Measurements from ENCODE around the gene SLC4A1. TPM values are rescaled to one million over a fixed set of nuclear protein-coding genes. Genes with fewer than 3 reads are reported as not detected.

The SLC4A1 gene
- total RNA-seq, result not detected

DNA sequence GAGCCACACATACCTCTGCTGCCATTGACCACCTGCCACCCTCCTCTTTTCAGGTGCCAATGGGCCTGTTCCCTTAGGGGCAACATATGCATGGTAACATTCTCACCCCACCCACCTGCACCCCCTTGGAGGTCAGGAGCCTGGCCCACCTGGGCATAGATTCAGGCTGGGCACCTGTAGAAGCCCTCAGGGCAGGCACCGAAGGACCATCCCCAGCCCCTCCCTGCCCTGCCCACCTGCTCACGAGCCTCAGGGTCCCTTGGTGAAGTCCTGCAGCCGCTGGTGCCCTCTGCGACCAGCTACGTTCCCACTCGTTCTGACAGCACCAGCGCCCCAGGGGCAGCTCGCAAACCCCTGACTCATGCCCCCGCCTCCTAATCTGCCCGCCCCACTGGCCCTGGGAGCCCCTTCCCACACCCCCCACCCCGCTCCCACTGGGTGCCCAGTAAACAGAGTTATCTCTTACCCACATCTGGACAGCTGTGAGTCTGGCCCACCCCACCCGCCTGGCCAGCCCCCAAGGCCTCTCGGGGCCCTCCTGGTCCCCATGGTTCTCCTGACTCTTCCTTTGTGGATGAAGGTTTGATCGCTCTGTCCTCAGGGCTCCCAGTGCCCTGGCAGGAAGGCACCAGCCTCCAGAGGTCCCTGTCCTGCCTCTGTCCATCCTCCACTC, at the start of gene SLC4A1:
Gene SLC4A1 (minus strand): TSS at position 318 of the 673 bp plus-strand sequence. CDS start 5,269 bp downstream, outside the sequence.
- no peaks in the 10 kb centered on the region for H3K27me3 Mint-ChIP-seq
- H3K4me1 Mint-ChIP-seq, result no peaks in the 10 kb centered on the region
- no peaks in the 10 kb centered on the region for H3K36me3 Mint-ChIP-seq
- no peak for DNase-seq
- no peaks in the 10 kb centered on the region for H3K9me3 Mint-ChIP-seq
- H3K27ac Mint-ChIP-seq, result no peak within 1 kb of the TSS
- H3K4me3 Mint-ChIP-seq, result no peak within 1 kb of the TSS

DNA sequence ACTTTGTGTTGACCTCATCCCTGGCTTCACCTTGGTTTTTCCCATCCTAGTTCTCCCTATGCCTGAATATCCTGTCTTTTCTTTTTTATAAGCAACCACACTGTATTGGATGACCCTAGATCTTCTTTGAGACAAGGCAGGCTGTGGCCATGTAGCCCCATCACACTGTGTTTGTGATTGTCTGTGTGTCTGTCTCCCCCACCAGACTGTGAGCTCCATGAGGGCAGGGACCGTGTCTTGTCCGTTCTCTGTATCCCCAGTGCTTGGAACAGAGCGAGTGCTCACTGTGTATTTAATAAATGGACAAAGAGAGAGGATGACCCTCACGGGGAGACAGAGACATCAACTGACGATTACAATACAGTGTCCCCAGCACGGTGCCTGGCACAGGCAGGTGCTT, 49.6 kb upstream of the SLC4A1 start:
- Mint-ChIP-seq H3K27me3 (peaks cover 49% of the 10 kb centered on the region), H3K4me3 (no peak overlapping the region), H3K9me3 (no peaks in the 10 kb centered on the region), H3K36me3 (peaks cover 10% of the 10 kb centered on the region), H3K4me1 (peaks cover 16% of the 10 kb centered on the region), H3K27ac (no peak overlapping the region)
- DNase-seq, result no peak

DNA sequence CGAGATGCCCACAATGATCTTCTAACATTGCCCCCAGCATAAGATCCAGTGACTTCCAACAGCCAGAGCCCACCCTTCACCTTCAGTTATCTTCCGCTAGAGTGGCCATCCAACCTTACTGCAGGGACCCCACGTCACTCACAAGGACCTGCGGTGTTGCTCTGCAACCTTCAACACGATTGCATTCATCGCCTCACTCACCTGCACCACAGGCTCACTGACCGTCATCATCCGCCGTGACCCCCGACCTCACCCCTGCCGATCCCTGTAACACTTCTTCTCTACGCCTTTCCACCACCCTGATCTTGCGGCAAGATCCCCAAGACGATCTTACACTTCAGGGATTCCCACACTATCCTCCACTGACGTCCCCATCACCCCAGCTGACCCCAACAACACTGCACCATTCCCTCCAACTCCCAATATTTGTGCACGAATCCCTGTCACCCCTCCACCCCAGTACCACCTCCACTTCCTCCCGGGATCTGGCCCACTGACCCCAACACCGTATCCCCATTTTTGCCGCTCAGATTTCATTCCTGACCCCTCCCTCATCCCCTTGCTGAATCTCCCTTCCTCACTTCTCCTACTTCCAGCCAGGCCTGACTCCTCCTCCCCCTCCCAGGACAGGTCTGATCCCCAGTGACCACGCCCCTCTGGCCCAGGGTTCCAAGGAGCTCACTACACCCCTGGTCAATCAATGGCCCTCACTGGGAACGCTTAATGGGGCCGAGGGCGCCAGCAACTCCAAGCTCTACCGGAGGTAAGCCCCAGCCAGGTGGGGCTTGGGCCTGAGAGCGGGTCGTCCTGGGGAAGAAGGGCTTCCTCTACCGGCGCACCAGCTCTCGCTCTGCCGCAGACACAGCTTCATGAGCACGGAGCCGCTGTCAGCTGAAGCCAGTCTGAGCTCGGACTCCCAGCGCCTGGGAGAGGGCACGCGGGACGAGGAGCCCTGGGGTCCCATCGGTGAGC, 48.1 kb upstream of the SLC4A1 start:
- DNase-seq, result no peak
- Mint-ChIP-seq H3K4me3 (peak overlapping the region; percentile 63), H3K27me3 (peaks cover 54% of the 10 kb centered on the region), H3K9me3 (no peaks in the 10 kb centered on the region), H3K4me1 (peaks cover 12% of the 10 kb centered on the region), H3K27ac (peak overlapping the region; percentile 4), H3K36me3 (peaks cover 10% of the 10 kb centered on the region)

DNA sequence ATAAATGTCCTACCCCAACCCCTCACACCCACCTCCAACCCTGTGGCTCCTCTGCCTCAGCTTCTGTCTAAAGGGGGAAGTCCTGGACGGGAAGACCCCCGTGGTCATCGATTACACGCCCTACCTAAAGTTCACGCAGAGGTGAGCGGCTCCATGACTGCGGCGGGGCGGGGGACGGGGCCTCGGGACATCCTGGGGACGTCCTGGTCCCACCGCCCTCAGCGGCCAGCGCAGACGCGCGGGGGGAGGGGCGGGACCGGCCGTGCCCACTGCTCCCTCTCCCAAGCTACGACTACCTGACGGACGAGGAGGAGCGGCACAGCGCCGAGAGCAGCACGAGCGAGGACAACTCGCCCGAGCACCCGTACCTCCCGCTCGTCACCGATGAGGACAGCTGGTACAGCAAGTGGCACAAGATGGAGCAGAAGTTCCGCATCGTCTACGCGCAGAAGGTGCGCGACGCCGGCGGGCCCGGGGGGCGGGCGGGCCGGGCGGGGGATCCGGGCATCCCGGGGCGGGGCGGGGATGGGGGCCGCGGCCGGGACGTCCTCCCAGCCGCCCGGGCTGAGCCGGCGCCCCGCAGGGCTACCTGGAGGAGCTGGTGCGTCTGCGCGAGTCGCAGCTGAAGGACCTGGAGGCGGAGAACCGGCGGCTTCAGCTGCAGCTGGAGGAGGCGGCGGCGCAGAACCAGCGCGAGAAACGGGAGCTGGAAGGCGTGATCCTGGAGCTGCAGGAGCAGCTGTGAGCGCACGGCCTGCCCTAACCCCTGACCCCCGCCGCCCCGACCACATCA, 47.1 kb upstream of the SLC4A1 start:
- Mint-ChIP-seq H3K36me3 (peaks cover 10% of the 10 kb centered on the region), H3K4me1 (peaks cover 12% of the 10 kb centered on the region), H3K9me3 (no peaks in the 10 kb centered on the region), H3K4me3 (peak overlapping the region; percentile 63), H3K27ac (no peak overlapping the region), H3K27me3 (peaks cover 54% of the 10 kb centered on the region)
- peak; percentile 69 for DNase-seq

DNA sequence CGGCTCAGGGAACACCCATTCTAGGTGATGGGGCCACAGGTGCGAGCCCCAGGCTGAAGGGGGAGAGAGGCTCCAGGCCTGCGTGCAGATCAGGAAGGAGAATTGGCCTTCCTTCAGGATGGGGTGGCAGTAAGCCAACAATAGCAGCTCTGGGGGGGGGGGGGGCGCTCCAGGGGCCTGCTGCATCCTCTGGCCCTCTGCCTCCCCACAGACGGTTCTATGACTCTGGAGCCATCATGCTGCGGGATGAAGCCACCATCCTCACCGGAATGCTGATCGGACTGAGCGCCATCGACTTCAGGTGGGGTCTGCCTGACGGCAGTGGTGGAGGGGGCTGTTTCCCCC, 46.6 kb upstream of the SLC4A1 start:
- no peak overlapping the region for H3K4me3 Mint-ChIP-seq
- H3K27me3 Mint-ChIP-seq, result peaks cover 54% of the 10 kb centered on the region
- DNase-seq, result no peak
- peaks cover 12% of the 10 kb centered on the region for H3K4me1 Mint-ChIP-seq
- no peak overlapping the region for H3K27ac Mint-ChIP-seq
- H3K9me3 Mint-ChIP-seq, result no peaks in the 10 kb centered on the region
- peaks cover 8% of the 10 kb centered on the region for H3K36me3 Mint-ChIP-seq

DNA sequence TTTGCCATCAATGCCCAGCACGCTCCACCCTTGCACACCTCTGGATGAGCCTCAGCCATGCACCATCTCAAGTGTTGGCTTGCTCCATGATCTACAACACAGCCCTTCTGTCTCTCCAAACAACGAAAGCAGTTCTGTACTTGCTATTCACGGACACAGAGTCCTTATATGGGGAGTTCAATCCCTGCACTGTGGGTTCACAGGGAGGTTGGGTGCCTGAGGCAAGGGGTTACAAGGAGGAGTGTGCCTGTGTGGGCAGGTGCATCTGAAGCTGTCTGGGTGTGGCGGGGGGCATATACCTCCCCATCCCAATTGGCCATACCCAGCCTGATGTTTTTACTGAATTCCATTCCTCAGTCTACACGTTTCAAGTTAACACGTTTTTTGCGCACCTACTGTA, 46.1 kb upstream of the SLC4A1 start:
- peaks cover 54% of the 10 kb centered on the region for H3K27me3 Mint-ChIP-seq
- no peaks in the 10 kb centered on the region for H3K9me3 Mint-ChIP-seq
- no peak overlapping the region for H3K4me3 Mint-ChIP-seq
- DNase-seq, result no peak
- no peak overlapping the region for H3K27ac Mint-ChIP-seq
- H3K36me3 Mint-ChIP-seq, result peaks cover 5% of the 10 kb centered on the region
- H3K4me1 Mint-ChIP-seq, result peaks cover 14% of the 10 kb centered on the region

DNA sequence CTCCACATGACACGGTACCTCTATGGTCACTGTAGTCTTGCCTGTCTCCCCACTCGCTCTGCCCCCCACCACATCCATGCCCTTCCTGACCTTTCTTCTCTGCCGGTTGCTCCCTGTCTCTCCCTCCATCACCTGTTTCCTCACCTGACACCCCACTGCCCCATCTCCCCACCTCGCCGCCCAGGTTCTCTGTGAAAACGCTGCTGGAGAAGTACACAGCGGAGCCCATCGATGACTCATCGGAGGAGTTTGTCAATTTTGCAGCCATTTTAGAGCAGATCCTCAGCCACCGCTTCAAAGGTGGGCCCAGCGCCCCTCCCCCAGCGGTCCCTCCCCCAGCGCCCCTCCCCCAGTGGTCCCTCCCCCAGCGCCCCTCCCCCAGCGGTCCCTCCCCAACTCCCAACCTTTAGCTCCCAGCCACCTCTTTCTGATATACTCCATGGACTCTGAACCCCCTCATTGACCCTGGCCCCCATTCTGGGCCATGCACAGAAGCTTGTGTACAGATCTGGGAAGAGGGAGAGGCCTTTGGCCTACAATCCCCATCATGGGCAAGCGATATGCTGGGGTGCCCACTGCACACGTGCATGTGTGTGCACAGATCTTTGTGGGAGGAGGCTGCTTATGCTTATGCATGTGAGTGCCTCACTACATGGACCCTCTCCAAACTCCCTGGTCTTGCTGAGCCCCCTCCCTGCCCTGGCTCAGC, 44.6 kb upstream of the SLC4A1 start:
- H3K4me1 Mint-ChIP-seq, result peaks cover 14% of the 10 kb centered on the region
- no peak overlapping the region for H3K27ac Mint-ChIP-seq
- H3K27me3 Mint-ChIP-seq, result peaks cover 53% of the 10 kb centered on the region
- no peak for DNase-seq
- peaks cover 4% of the 10 kb centered on the region for H3K36me3 Mint-ChIP-seq
- H3K9me3 Mint-ChIP-seq, result no peaks in the 10 kb centered on the region
- no peak overlapping the region for H3K4me3 Mint-ChIP-seq

DNA sequence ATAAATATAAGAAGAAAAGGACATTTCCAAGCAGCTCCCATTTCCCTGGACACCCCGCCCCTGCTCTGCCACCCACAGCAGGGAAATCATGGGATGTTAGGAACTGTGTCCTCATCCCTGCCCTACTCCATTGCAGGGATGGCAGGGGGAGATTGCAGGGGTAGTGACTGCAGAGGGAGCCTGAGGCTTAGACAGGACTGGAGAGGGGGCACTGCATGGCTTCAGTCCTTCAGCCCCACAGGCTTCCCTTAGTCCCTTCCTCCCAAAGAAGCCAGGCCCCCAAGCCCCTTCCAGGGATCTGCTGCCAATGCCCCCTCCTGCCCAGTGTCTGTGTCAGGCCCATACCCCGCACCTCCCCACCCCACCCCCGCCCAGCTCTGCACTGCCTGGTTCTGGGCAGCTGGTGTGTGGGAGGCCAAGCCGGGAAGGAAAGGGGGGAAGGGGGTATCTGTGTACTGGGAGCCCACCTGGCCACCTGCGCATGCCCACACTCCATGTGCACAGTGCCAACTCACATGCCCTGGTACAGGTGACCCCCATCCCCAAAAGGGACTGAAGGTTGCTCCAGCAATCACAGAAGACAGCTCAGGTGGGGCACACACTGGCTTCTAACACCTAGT, 43.7 kb upstream of the SLC4A1 start:
- Mint-ChIP-seq H3K4me3 (no peak overlapping the region), H3K9me3 (no peaks in the 10 kb centered on the region), H3K27me3 (peaks cover 53% of the 10 kb centered on the region), H3K4me1 (peaks cover 16% of the 10 kb centered on the region), H3K36me3 (no peaks in the 10 kb centered on the region), H3K27ac (no peak overlapping the region)
- DNase-seq, result no peak

DNA sequence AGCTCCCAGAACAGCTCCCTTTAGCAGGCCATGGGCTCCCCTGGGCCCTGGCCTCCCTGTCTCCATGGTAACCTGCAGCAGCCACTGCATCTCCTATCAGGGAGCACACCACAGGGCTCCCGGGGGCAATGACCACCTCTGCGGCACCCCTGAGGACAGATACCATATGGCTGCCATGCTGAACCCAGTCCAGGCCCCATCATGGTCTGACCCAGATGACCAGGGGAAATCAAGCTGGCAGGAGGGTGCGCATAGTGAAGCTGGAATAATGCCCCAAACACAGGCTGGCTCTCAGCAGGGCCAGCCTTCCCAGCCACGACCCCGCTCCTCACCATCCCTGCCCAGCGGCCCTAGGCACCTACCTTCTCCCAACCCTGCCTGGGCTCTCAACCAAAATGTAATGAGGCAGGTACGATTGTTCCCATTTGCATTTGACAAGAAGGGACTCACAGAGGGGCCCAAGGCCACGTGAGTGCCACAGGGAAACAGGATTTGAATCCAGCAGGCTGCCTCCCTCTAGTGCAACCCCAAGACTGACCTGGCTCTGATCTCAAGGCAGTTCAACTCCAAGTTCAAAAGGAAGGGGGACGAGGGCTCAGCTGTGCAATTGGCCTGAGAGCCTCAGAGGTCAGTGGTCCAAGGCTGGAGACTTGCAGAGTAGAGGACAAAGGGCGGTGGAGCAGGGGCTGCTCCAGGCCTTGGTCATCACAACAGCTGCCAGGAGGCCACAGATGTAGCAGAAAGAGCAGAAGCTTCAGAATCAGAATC, 42.9 kb upstream of the SLC4A1 start:
- H3K4me3 Mint-ChIP-seq, result no peak overlapping the region
- H3K36me3 Mint-ChIP-seq, result no peaks in the 10 kb centered on the region
- no peak for DNase-seq
- H3K4me1 Mint-ChIP-seq, result peaks cover 10% of the 10 kb centered on the region
- H3K27ac Mint-ChIP-seq, result no peak overlapping the region
- H3K9me3 Mint-ChIP-seq, result no peaks in the 10 kb centered on the region
- H3K27me3 Mint-ChIP-seq, result peaks cover 53% of the 10 kb centered on the region

DNA sequence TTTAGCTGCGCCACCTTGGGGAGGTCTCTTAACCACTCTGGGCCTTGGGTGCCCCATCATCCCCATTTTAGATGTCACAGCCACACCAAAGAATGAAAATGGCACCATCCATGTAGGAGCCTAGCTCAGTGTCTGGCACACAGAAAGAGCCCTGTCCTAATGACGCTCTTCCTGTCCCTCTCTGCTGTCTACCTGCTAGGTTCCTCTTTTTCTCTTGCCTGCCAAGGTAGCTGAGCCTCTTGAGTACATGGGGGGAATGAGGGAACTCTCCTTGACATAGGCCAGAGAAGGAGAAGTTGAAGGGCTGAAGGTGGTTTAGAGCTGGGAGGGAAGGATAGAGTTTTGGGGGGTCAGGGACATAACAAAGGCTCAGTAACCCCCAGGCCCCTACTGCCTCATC, 42.3 kb upstream of the SLC4A1 start:
- H3K4me1 Mint-ChIP-seq, result peaks cover 5% of the 10 kb centered on the region
- DNase-seq, result no peak
- H3K27ac Mint-ChIP-seq, result no peak overlapping the region
- H3K36me3 Mint-ChIP-seq, result no peaks in the 10 kb centered on the region
- H3K27me3 Mint-ChIP-seq, result peaks cover 48% of the 10 kb centered on the region
- no peak overlapping the region for H3K4me3 Mint-ChIP-seq
- no peaks in the 10 kb centered on the region for H3K9me3 Mint-ChIP-seq

DNA sequence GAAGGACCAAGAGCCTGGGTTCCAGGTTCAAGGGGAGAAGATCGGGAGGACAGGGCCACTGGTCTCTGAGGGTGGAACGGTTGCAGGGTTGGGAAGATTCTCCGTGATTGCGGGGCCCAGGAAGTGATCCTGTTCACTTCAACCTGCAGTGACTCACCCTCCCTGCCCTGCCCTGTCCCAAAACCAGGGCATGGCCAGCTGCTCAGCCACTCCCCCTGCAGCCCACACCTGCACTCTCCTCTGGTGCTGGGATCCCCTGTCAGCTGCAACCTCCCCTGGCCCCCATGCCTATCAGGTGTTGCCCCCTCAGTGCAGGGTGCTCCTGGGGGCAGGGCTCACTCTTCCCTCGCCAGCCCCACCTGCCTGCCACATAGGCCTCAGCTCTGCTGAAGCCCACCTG, 41.5 kb upstream of the SLC4A1 start:
- Mint-ChIP-seq H3K4me1 (peaks cover 4% of the 10 kb centered on the region), H3K4me3 (no peak overlapping the region), H3K9me3 (no peaks in the 10 kb centered on the region), H3K36me3 (no peaks in the 10 kb centered on the region), H3K27me3 (peaks cover 49% of the 10 kb centered on the region), H3K27ac (no peak overlapping the region)
- DNase-seq, result no peak

DNA sequence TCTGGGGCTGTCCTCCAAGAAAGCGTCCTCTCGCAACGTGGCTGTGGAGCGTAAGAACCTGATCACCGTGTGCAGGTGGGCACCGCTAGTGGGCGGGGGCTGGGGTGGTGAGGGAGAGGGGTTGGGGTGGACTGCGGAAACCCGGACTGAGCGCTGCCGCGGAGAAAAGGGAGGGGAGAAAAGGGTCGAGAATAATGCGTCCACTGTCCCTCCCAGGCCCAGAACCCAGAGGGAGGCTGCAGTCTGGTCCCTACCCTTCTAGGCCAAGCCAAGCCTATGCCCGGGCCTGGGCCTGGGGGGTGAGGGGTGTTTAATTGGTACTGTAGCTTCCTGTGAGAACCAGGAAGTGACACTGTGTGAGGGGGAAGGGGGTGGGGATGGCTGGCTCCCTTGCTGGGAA, 40.9 kb upstream of the SLC4A1 start:
- Mint-ChIP-seq H3K27ac (no peak overlapping the region), H3K9me3 (no peaks in the 10 kb centered on the region), H3K4me3 (peak overlapping the region; percentile 10), H3K4me1 (peaks cover 4% of the 10 kb centered on the region), H3K36me3 (no peaks in the 10 kb centered on the region), H3K27me3 (peaks cover 46% of the 10 kb centered on the region)
- no peak for DNase-seq

DNA sequence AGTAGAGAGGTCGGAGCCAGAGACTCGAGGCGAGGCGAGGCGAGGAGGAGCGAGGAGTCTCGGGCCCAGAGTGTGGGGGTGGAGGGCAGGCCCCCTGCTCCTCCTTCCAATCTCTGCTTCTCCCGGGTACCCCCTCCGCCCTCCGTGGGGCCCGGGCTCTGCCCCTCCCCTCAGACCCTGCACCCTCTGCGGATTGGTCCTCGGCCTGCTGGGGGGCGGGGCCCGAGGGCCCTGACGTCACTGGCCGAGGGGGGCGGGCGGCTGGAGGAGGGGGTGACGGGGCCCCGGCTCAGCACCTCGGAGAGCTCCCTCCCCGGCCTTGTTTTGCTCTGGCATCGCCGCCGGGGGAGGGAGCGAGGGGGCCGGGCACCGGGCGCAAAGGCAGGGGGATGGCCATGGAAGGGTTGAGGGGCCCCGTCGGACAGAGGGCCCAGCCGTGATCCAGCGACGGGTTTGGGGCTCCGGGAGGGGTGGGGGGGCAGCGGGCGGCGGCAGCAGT, 40.4 kb upstream of the SLC4A1 start, which contains the start of gene RUNDC3A:
Gene RUNDC3A (plus strand): TSS at position 282 of the 499 bp plus-strand sequence. CDS start 232 bp downstream, outside the sequence.
- peak within 1 kb of the TSS; percentile 35 for H3K4me3 Mint-ChIP-seq
- H3K4me1 Mint-ChIP-seq, result peaks cover 4% of the 10 kb centered on the region
- no peak within 1 kb of the TSS for H3K27ac Mint-ChIP-seq
- H3K36me3 Mint-ChIP-seq, result no peaks in the 10 kb centered on the region
- DNase-seq, result peak; percentile 85
- no peaks in the 10 kb centered on the region for H3K9me3 Mint-ChIP-seq
- H3K27me3 Mint-ChIP-seq, result peaks cover 45% of the 10 kb centered on the region
